HL-60/S4 treated with phorbol 12-myristate 13-acetate at 8.2 ng/mL for 4 days and 3 days (cell line): ENCODE results near the gene CORIN.

Source experiments
- in situ Hi-C: fragments of 300-500 bp; cut with MboI; formaldehyde crosslinking; loops from 2 replicates; pipeline ENCODE4 v1.15.0; 2022; ENCODE audit warnings: low sequenced_read_pairs

CORIN gene

DNA sequence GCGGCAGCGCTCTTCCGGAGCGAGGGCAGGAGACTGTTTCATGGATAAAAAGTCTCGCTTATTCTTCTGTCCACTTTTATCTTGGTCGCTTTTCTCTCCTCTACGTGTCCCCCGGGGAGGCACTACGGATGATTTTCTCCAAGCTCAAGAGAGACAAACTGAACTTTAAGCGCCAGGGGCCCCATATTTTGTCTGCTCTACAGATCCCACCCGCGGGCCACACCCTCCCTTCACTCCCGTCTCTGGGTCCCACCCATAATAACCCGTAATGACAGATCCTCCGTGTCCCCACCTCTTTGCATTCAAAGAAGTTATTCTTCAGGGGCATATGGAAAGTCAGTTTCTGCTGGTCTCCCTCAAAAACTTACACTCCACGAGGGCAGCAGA is at the start of gene CORIN:
Gene CORIN, minus strand, starts transcription at position 160 of the 387 bp plus-strand sequence. Its CDS starts 118 bp downstream, at position 42.
- in situ Hi-C loops, result loop anchor here (25.0 kb wide), 1 partner anchor 126 kb away; no protein-coding TSS in a partner anchor

DNA sequence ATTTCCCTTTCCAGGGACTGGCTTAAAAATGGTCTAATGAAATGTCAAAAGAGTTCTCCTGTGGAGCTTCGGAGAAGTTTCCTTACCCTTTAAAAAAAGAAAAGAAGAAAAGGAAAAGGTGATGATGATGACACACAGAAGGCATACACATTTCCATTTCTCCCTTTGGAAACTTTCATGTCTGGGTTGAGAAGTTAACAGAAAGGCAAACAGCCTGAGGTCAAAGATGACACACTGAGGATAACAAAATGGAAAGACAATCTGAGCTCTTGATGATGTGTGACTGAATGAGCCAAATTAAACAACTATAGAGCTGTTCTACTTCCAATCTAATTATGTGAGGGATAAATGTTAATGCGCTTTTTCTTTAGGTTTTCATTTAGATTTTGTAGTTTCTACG is 44.4 kb upstream of the CORIN start:
- in situ Hi-C loops, result no loop called here

DNA sequence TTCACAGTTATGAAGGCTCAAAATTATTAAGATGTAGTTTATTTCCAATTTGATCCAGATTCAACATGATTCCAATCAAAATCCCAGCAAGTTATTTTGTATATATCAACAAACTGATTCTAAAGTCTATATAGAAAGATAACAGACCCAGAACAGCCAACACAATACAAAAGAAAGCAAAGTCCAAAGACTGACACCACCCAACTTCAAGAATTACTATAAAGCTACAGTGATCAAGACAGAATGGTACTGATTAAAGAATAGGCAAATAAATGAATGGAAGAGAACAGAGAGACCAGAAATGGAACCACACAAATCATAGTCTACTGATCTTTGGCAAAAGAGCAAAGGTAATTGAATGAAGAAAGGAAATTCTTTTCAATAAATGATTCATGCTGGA is 41.6 kb upstream of the CORIN start:
- in situ Hi-C loops, result no loop called here

GRCh38 chr4:47876784-47877546 is 39.1 kb upstream of the CORIN start:
- in situ Hi-C loops, result no loop called here

- in situ Hi-C loops, result no loop called here
Observed at GRCh38 chr4:47876310-47876709, 38.4 kb upstream of the CORIN start.

DNA sequence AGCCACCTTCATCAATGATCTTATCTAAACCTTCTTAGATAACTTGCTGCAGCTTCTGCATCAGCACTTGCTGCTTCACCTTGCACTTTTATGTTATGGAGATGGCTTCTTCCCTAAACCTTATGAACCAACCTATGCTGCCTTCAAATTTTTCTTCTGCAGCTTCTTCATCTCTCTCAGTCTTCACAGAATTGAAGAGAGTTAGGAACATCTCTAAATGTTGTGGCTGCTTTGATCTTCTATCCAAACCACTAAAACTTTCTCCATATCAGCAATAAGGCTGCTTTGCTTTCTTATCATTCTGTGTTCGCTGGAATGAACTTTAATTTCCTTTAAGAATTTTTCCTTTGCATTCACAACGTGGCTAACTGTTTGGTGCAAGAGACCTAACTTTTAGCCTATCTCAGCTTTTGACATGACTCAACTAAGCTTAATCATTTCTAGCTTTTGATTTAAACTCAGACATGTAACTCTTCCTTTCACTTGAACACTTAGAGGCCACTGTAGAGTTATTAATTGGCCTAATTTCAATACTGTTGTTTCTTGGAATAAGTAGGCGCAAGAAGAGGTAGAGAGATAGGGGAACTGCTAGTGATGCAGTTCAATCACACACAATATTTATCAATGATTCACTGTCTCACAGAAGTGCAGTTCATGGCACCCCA is 36.1 kb upstream of the CORIN start:
- in situ Hi-C loops, result no loop called here

GRCh38 chr4:47863486-47863885 is 25.6 kb upstream of the CORIN start:
- in situ Hi-C loops, result no loop called here

DNA sequence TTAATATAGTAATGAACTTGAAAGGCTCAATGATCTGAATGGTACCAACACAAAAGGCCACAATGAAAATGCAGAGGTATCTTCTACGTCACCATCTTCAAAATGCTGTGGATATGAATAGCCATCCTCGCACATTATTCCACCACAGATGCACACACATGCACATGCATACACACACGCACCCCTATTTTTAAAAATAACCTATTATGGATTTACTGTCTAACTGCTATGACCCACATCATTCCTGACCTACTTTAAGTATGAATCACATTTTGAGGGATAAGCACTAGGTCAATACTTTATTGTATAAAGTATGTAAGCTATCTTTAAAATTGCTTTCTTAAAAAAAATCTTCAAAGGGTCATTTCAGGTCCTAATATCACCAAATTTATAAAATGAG is 24.4 kb upstream of the CORIN start:
- in situ Hi-C loops, result no loop called here

DNA sequence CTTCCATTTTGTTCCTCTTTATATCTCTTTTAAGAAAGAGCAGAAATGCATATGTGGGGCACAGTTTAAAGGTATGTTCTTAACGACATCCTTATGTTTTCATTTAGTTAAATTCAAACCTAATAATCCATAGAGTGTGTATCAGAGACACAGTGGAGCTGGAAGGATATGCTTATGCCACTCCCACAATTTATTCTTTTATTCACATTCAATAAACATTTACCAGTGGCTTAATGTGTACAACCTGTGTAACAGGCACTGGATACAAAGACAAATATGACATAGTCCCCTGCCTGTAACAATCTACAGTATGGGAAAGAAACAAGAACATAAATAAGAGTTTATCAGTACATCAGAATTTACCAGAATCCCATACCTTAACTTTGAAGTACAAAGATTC is 22.4 kb upstream of the CORIN start:
- in situ Hi-C loops, result no loop called here

GRCh38 chr4:47858006-47858405 is 20.1 kb upstream of the CORIN start:
- in situ Hi-C loops, result no loop called here

- in situ Hi-C loops, result no loop called here
Observed at GRCh38 chr4:47856713-47857112, 18.8 kb upstream of the CORIN start.

DNA sequence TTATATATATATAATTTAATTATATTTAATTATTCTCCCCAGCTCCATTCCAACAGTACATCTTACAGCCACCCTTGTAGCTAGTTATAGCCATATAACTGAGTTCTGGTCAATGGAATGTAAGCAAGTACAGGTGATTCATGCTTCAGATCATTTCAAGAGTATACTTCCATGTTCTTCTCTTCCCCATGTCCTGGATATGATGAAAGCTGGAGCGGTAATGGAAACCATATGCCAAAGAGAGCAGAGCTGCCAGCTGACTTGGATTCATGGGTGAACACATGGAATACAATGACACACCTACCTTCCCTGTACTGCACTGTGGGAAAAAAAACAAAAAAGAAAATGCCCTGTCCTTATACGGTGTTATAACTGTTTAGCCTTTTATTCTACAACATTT is 17.5 kb upstream of the CORIN start:
- in situ Hi-C loops, result no loop called here

- in situ Hi-C loops, result no loop called here
Observed at GRCh38 chr4:47852136-47852535, 14.3 kb upstream of the CORIN start.

GRCh38 chr4:47849466-47849865 is 11.6 kb upstream of the CORIN start:
- in situ Hi-C loops, result loop anchor here (25.0 kb wide), 1 partner anchor 137 kb away; no protein-coding TSS in a partner anchor

DNA sequence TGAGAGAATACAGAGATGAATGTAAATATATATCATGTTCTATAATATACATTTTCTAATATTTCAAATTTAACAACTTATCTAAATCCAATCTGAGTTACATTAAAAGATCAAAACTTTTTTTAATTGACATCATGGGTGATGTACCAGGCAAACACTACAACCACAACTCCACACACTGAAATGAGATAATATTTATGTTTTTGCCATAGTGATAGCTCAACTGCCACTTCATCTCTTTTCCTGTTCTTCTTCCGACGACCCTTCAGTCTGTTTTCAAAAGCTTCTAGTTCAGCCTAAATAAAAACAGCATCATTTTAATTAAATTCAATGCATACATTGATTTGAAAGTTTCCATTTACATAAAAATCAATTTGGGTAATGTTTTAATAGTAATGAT is 10.2 kb upstream of the CORIN start:
- in situ Hi-C loops, result loop anchor here (25.0 kb wide), 1 partner anchor 136 kb away; no protein-coding TSS in a partner anchor

- in situ Hi-C loops, result loop anchor here (25.0 kb wide), 1 partner anchor 131 kb away; no protein-coding TSS in a partner anchor
Observed at GRCh38 chr4:47842985-47843384, 5.1 kb upstream of the CORIN start.

GRCh38 chr4:47840291-47840690 is 2.4 kb upstream of the CORIN start:
- in situ Hi-C loops, result loop anchor here (25.0 kb wide), 1 partner anchor 128 kb away; no protein-coding TSS in a partner anchor

GRCh38 chr4:47839259-47839658 is 1.4 kb upstream of the CORIN start:
- in situ Hi-C loops, result loop anchor here (25.0 kb wide), 1 partner anchor 127 kb away; no protein-coding TSS in a partner anchor

- in situ Hi-C loops, result loop anchor here (25.0 kb wide), 1 partner anchor 126 kb away; no protein-coding TSS in a partner anchor
Observed at GRCh38 chr4:47838445-47838844, 578 bp upstream of the CORIN start.

DNA sequence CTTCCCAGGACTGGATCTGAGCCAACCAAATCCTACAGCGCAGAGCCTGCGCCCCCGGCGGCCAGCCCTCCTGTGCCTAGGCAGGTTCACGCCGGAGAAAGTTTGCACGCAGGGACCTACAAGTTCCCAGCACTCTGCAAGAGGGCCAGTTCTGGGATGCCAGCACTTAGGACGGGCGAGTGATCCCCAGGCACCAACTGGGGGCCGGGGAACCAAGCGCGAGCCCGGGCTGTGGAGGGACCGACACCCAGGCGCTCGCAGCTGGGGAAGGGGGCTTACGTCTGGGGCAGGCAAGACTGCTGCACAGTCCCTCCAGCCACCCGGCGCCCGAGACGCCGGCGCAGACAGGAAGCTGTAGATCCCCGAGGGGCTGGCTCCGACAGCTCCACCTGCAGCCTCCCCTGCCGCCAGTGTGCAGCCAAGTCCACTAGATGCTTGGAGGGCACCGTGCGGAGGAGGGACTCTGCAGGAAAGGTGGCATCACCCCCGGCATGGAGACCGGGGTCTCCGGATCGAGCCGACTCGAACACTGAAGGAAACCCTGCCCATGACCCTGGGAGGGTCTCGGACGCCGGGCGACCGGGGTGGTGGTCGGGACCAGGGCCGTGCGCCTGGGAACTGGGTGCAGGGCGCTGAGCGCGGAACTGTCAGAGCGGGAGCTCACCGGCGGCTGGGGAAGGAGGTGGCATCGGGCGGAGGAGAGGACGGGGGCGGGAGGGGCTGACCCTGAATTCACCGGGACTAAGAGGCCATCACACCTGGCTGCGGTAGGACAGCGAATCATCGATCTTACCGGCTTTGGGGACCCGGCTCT is 566 bp downstream of the CORIN start:
- in situ Hi-C loops, result loop anchor here (25.0 kb wide), 1 partner anchor 125 kb away; no protein-coding TSS in a partner anchor

DNA sequence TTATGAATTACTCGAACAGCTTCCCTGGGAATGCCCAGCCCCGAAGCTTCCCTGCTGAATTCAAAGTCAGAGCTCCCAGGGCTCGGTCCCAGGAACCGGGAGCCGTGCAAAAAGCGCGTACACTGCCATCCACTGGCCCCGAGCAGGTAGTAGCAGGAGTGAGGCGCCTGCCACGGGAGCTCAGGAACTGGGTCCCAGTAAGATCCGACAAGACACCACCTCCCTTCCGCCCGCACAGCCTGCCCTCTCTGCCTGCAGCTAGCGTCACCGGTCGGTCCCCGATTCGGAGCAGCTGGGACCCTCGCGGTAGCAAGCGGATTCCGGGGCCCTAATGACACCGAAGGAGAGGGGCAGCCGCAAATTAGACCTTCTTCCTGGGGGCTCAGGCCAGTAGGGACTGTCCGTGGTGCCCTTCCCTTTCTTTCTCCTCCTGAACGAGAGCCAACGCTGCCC is 1.2 kb downstream of the CORIN start:
- in situ Hi-C loops, result loop anchor here (25.0 kb wide), 1 partner anchor 124 kb away; no protein-coding TSS in a partner anchor
